Epithelial cell of esophagus (primary cell): ENCODE data around the gene RHBG.

Experiments used
- DNase-seq: peaks from one replicate; pipeline ENCODE4 v3.0.0; 2010; ENCODE audit warnings: low read depth
- H3K4me3 ChIP-seq: 2 replicates; pipeline ENCODE4 v1.5.1; 2011; ENCODE audit warnings: mild to moderate bottlenecking, low read length, control low read depth
- TF ChIP-seq, protein P1 (sequence below): IDR thresholded peaks from 2 replicates; pipeline ENCODE4 v1.5.1; 2011; ENCODE audit warnings: low read depth, mild to moderate bottlenecking, low read length, control low read depth, inconsistent platforms; ENCODE audit not compliant: insufficient read depth; ENCODE audit errors: missing control alignments

RHBG gene

DNA sequence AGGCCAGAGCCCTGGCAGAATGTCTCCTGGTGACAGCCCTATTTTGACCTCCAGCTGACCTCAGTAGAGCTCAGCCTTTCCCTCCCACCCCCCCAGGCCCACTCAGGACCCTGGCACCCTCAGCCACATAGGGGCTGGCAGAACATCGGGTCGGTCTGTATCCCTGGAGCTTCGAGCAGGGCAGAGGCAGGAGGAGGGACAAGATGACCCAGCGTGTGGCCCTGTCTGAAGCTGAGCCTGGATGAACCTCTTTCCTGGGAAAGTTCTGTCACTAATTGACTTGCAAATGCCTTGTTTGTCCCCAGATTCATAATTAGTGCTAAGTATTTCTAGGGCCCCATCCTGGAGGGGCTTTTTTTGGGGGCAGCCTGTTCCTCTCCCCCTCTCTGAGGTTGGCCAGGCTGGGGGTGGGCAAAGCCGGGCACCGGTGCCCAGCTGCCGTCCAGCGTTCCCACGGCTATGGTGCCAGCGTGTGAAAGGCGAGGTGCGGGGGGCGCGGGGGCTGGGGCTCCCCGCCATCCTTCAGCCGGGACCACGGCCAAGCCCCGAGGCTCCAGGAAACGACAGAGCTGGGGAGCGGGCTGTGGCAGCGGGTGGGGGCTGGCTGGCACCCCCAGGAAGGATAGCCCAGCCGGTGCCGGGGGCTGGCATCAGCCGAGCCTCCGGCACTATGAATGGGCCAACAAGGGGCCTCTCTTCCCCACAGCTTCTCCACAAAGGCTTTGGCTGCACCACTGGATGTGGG lies 31.4 kb downstream of the RHBG start:
- no peak overlapping the region for H3K4me3 ChIP-seq
- TF ChIP-seq, protein P1, sequence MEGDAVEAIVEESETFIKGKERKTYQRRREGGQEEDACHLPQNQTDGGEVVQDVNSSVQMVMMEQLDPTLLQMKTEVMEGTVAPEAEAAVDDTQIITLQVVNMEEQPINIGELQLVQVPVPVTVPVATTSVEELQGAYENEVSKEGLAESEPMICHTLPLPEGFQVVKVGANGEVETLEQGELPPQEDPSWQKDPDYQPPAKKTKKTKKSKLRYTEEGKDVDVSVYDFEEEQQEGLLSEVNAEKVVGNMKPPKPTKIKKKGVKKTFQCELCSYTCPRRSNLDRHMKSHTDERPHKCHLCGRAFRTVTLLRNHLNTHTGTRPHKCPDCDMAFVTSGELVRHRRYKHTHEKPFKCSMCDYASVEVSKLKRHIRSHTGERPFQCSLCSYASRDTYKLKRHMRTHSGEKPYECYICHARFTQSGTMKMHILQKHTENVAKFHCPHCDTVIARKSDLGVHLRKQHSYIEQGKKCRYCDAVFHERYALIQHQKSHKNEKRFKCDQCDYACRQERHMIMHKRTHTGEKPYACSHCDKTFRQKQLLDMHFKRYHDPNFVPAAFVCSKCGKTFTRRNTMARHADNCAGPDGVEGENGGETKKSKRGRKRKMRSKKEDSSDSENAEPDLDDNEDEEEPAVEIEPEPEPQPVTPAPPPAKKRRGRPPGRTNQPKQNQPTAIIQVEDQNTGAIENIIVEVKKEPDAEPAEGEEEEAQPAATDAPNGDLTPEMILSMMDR, result no peak
- no peak for DNase-seq

DNA sequence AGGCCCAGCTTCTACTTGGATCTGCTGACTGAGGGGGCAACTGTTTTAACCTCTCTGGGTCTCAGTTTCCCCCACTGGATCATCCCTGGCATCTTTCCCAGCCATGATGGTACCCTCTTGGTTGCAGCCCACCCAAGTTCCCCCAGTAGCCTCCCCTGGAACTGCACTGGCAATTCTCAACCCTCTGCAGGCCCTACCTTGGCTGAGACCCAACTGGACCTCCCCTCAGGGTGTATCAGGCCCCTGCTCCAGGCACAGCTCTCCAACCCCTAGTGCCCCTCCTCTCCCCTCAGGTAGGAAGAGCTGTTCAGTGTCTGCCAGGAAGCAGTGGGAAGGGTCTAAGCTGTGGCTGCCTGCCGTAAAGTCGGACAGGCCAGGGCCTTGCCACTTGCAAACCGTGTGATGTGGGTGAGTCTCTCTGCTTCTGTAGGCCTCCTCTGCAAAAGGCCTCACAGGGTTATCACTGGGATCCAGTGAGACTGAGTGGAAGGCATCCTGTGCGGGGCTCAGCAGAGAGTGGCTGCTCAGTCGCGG lies 32.1 kb downstream of the RHBG start:
- TF ChIP-seq, protein P1, result no peak
- no peak for DNase-seq
- no peak overlapping the region for H3K4me3 ChIP-seq

DNA sequence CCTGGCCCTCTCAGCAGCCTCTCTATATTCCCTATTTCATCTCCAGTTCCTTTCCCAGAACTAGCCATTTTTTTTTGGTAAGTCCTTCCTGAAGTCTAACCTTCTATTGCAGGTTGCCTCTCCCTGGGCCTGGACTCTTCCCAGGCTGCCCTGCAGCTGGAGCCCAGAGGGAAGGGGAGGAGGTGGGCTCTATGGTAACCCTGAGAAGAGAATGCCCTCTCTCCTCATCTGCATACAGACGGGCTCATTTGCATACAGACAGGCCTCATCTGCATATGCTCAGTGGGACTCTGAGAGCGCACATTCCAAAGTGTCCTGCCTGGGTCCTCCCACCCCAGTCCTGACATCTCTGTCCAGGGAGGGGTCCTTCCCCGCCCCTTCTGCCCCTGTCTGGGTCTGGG lies 32.7 kb downstream of the RHBG start:
- H3K4me3 ChIP-seq, result no peak overlapping the region
- TF ChIP-seq, protein P1, result no peak
- no peak for DNase-seq

DNA sequence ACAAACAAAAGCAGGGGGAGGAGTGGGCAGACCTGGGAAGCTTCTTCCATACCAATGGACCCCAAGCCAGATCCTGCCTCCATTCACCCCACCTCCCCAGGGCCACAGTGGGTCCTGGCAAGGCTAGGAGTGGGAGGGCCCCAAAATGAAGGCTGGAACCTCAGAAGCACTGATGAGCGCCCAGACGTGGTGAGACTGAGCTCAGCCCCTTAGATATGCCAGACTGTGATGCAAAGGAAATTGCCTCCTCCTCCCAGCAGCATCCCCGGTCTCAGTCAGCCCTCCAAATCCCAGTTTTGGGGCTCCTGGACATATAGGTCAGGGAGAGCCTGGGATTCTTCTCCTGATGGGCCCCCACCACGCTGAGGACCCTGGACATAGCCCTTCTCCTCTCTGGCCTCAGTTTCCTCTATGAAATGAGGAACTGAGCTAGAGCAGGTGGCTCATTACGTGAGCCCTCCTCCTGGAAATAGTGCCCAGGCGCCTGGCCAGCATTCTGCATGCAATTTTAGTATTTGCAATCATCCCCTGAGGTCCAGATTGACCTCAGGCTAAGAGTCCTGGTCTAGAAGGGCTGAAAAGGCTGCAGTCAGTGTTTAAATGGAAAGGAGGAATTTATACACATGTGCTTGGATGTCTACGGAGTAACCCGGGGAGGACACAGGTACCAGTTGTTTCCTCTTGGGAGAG lies 33.5 kb downstream of the RHBG start:
- DNase-seq, result no peak
- H3K4me3 ChIP-seq, result no peak overlapping the region
- TF ChIP-seq, protein P1, result no peak

DNA sequence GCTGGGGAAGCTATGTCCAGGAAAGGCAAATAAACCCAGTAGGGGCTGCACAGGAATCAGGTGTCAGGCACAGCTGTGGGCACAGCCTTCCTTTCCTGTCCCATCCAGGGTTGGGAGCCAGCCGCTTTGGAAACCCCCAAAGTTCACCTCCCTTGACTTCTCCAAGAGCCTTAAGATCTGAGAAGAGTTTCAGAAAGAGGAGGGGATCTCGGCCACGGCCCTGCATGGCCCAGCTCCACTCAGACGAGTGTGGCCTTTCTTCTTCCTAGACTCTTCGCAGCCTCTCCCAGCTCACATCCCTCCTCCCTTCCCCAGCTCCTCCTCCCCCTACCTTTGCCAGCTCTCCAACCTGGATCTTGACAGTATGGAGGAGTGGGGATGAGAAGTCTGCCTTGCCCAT lies 36.7 kb downstream of the RHBG start:
- TF ChIP-seq, protein P1, result no peak
- DNase-seq, result no peak
- no peak overlapping the region for H3K4me3 ChIP-seq

DNA sequence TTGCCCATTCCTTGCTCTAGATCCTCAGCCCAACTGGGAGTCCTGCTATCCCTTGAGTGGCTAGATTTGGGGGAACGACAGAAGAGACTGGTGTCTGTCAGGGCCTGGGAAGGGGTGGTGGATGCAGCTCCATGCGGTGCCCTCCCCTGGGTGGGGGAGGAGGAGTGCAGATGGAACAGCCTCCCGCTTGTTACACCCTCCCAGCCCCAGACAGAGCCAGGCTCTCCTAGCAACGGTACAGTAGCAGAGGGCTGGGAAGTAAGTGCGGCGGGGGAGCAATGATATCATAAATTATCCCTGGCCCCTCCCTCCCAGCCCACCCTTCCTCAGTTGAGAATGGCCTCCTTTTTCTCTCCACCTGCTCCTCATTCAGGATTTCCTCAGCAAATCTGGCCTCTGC lies 37.2 kb downstream of the RHBG start:
- H3K4me3 ChIP-seq, result no peak overlapping the region
- TF ChIP-seq, protein P1, result no peak
- no peak for DNase-seq
